Colonic mucosa (tissue), 4 donors: Measurements from ENCODE around the gene IMMP2L. TPM values are rescaled to one million over a fixed set of nuclear protein-coding genes. Genes with fewer than 3 reads are reported as not detected.

Experiments
- DNase-seq: peaks from one replicate; pipeline ENCODE4 v3.0.0-alpha.2; 2020
- H3K27ac ChIP-seq: fragments of 200-600 bp; one replicate; pipeline ENCODE4 v1.8.0; 2021
- H3K27me3 ChIP-seq: fragments of 200-600 bp; one replicate; pipeline ENCODE4 v1.8.0; 2021
- H3K36me3 ChIP-seq: fragments of 200-600 bp; one replicate; pipeline ENCODE4 v1.8.0; 2021
- H3K4me1 ChIP-seq: fragments of 200-600 bp; one replicate; pipeline ENCODE4 v1.8.0; 2021; ENCODE audit warnings: mild to moderate bottlenecking
- H3K4me3 ChIP-seq: fragments of 200-600 bp; one replicate; pipeline ENCODE4 v1.8.0; 2021
- H3K9ac ChIP-seq, 2 donors: one replicate each; pipeline ENCODE4 v1.7.0; 2013; ENCODE audit warnings: control low read depth in 2 of 2, low read depth in 2 of 2, low read length in 2 of 2
- H3K9me3 ChIP-seq: fragments of 200-600 bp; one replicate; pipeline ENCODE4 v1.8.0; 2021
- CTCF ChIP-seq: fragments of 200-600 bp; IDR thresholded peaks from one replicate; pipeline ENCODE4 v1.8.0; 2022; ENCODE audit warnings: antibody characterized with exemption, mild to moderate bottlenecking
- intact Hi-C: fragments of 100-400 bp; cut with DNase I; formaldehyde crosslinking; loops from one replicate; pipeline ENCODE4 v1.14.1; 2022
- total RNA-seq, 2 donors: library from RNA; stranded (reverse); fragmentation: NEBNext Ultra II Directional in 1 of 2; extraction: Animal tissue kit (Norgen Biotek cat#: 25700) in 1 of 2; gene quantifications; one replicate each; pipeline ENCODE4 v1.2.1, GENCODE V29; 2021
- donor health status: healthy.
- donor health status: DM: no; HTN: no; CAD: no.
- donor health status: DM: no; HTN: no; CAD: no.

The IMMP2L gene
- total RNA-seq, 2 donors from 2014 or later, result 13.4 to 15.4 TPM

- Histone ChIP-seq H3K9me3 (no peaks in the 10 kb centered on the region), H3K4me1 (no peaks in the 10 kb centered on the region), H3K4me3 (no peak overlapping the region), H3K36me3 (no peaks in the 10 kb centered on the region), H3K27me3 (no peaks in the 10 kb centered on the region), H3K27ac (no peak overlapping the region), H3K9ac (no peak overlapping the region)
- no peak for DNase-seq
- intact Hi-C loops, result no loop called here
- TF ChIP-seq CTCF, result no peak
These were observed 22.0 kb downstream of the IMMP2L start for GRCh38 chr7:111540199-111540815.

GRCh38 chr7:111537134-111537533 lies 25.2 kb downstream of the IMMP2L start:
- H3K27me3 ChIP-seq, result no peaks in the 10 kb centered on the region
- H3K27ac ChIP-seq, result no peak overlapping the region
- H3K36me3 ChIP-seq, result no peaks in the 10 kb centered on the region
- no peak for TF ChIP-seq CTCF
- no peak for DNase-seq
- no peak overlapping the region for H3K4me3 ChIP-seq
- H3K9me3 ChIP-seq, result no peaks in the 10 kb centered on the region
- no peaks in the 10 kb centered on the region for H3K4me1 ChIP-seq
- intact Hi-C loops, result no loop called here
- no peak overlapping the region for H3K9ac ChIP-seq

GRCh38 chr7:111535142-111535870 lies 27.0 kb downstream of the IMMP2L start:
- Histone ChIP-seq H3K27me3 (no peaks in the 10 kb centered on the region), H3K9ac (no peak overlapping the region), H3K9me3 (no peaks in the 10 kb centered on the region), H3K27ac (no peak overlapping the region), H3K4me1 (no peaks in the 10 kb centered on the region), H3K36me3 (no peaks in the 10 kb centered on the region), H3K4me3 (no peak overlapping the region)
- no peak for TF ChIP-seq CTCF
- intact Hi-C loops, result no loop called here
- DNase-seq, result no peak

- H3K4me1 ChIP-seq, result no peaks in the 10 kb centered on the region
- H3K9me3 ChIP-seq, result no peaks in the 10 kb centered on the region
- DNase-seq, result no peak
- no peak for TF ChIP-seq CTCF
- intact Hi-C loops, result no loop called here
- no peak overlapping the region for H3K9ac ChIP-seq
- H3K4me3 ChIP-seq, result no peak overlapping the region
- H3K36me3 ChIP-seq, result no peaks in the 10 kb centered on the region
- no peaks in the 10 kb centered on the region for H3K27me3 ChIP-seq
- H3K27ac ChIP-seq, result no peak overlapping the region
These were observed 29.7 kb downstream of the IMMP2L start for GRCh38 chr7:111532625-111533024.

- no peak for TF ChIP-seq CTCF
- intact Hi-C loops, result no loop called here
- Histone ChIP-seq H3K4me3 (no peak overlapping the region), H3K36me3 (no peaks in the 10 kb centered on the region), H3K9ac (no peak overlapping the region), H3K27me3 (no peaks in the 10 kb centered on the region), H3K9me3 (no peaks in the 10 kb centered on the region), H3K4me1 (no peaks in the 10 kb centered on the region), H3K27ac (no peak overlapping the region)
- DNase-seq, result no peak
These were observed 30.3 kb downstream of the IMMP2L start for GRCh38 chr7:111531993-111532392.
